NCI-H187 treated with DMSO at 0.1 percent for 48 hours (cell line): ENCODE measurements around the gene NUMA1.
A peak's percentile ranks its signal among the peaks of the same experiment; 100 is the strongest.

Source experiments
- DNase-seq: peaks from one replicate; lab custom pipeline; 2025; lab: John Stamatoyannopoulos, UW

NUMA1 gene

DNA sequence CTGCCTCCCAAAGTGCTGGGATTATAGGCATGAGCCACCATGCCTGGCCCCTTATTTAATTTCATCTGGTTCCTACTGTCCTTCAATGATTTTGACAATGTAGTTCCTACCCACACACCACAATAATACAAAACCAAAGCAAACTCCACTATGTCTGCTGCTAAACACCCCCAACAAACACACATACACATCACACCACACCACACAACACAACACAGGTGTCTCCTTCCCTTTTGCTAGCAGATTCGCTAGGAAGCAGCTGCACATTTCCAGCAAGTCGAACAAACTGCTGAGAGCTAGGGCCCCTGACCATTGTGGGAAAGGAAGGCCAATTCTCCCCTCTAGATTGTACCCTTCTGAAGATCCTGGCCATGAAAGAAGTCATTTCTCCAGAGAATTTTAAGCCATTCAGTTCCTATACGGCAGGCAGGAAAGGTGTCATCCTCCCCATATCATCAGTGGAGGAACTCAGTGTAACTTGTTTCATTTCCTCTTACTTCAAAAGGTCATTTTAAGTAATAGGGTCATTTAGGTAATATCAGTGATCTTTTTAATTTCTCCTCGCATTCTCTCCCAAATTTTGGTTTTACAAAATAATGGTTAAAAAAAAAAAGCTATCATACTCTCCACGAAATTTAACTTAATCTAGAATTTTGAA lies 18.5 kb downstream of the NUMA1 start:
- DNase-seq: no peak

- DNase-seq: no peak
These were observed 21.8 kb downstream of the NUMA1 start for GRCh38 chr11:72058416-72059034.

- DNase-seq: no peak
These were observed 31.4 kb downstream of the NUMA1 start for GRCh38 chr11:72048766-72049460.

DNA sequence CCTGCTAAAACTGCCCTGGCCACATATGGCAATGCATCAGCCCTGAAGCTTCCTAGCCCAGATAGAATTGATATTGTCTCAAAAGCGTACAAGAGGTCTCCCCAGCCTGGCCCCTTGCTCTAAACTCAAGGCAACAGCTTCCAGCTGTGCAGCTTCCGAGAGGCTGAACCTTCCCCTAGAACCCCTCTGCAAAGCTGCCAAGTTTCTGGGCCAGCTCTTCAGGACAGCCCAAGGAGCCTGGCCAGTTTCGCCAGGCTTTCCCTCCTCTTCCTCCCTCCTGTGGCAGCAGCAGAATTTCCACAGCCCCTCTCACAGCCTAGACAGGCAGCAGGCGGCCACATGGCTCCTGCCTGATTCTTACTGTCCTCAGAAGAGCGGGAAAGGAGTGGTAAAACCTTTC lies 34.5 kb downstream of the NUMA1 start:
- DNase-seq: no peak

DNA sequence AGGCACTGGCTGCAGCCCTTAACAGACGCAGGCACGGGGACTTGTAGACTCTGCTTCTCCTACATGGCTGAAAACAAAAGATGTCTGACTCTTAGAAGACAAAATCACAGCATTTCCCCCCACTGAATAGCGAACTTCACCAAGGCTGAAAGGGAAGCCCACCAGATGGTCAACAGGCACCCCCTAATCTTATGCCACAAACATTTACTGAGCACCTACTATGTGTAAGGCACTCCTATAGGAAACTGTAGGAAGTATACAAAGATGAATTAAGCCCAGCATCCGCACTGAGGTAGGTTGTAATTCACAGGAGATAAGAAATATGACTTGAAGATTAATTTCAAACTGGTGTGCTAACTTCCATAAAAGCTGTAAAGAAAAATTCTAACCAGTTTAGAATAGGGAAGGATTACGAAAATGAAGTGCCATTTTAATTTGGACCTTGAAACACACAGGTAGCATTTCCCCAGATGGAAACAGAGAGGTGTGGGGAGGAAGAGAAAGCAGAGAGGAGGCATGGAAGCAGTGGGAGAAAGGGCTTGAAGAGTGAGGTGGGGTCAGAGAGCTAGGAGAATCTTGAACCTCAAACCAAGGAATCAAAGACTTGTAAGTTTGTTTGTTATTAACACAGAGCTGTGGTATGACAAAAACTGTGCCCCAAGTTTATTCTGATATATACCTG lies 38.1 kb downstream of the NUMA1 start:
- DNase-seq: no peak

DNA sequence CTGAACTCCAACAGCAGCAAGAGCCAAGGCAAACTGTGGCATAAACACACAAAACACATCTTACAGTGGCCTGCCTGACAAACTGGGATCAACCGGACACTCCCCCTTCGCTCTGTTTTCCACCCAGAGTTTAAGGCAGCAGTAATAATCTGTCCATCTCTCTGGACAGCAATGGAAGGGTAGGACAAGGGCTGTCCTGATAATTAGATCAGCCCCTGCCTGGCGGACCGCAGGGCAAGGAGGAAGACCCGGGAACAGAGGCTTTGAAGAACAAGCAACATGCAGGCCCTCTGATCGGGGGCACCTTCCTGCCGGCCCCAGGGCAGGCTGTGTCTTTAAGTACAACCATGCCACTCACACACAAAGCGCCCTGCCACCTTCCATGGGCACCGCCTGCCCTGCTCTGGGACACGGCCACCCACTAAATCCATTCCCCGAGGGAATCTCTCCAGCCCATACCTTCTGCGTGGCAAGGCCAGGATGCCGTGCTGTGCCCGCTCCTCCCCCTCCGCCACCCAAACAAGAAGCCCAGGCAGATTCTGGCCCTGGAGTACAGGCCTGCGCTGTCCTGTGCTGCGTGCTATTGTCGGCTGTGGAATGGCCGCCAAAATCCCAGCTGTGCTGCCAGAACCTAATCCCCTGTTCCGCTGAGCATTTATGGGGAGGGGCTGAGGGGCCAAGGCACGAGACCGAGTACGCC lies 38.8 kb downstream of the NUMA1 start:
- no peak for DNase-seq

DNA sequence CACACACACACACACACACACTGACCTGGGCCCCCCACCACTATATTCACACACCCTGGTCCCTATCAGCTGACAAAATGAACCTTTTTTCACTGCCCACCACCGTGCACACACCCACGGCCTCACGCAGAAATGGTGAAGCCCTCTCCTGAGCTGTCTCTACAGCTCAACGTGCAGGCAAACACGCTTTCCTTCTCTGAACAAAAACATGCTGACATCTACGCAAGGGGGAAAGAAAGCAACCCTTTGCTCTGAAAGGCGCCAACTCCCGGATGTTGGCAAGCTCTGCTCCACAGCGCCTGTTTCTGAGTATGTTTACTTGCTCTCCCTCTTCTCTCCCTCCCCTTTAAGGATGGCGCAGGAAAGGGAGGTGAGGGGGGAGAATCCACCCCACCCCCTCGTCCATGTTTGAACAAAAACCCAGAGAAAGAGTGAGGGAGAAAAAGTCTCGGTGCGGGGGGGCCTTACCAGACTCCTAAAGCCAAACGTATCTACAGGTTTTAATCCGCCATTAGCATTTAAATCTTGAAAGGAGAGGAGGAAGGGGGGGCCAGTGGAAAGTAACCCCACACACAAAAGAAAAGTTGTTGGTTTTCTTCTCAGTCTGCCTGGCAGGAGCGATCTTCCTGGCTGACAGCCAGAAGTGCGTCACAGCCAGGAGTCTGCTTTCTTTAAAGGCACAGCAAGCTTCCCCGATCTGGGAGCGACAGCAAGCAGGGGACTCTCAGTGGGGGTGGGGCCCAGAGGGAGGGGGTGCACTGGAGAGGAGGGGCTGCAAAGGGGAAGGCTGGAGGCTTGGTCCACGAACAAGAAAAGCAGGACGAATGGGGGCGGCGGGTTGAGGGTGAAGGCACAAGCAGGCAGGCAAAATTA lies 39.6 kb downstream of the NUMA1 start:
- peak; percentile 64 for DNase-seq

GRCh38 chr11:72039856-72040401 lies 40.4 kb downstream of the NUMA1 start:
- DNase-seq: no peak

DNA sequence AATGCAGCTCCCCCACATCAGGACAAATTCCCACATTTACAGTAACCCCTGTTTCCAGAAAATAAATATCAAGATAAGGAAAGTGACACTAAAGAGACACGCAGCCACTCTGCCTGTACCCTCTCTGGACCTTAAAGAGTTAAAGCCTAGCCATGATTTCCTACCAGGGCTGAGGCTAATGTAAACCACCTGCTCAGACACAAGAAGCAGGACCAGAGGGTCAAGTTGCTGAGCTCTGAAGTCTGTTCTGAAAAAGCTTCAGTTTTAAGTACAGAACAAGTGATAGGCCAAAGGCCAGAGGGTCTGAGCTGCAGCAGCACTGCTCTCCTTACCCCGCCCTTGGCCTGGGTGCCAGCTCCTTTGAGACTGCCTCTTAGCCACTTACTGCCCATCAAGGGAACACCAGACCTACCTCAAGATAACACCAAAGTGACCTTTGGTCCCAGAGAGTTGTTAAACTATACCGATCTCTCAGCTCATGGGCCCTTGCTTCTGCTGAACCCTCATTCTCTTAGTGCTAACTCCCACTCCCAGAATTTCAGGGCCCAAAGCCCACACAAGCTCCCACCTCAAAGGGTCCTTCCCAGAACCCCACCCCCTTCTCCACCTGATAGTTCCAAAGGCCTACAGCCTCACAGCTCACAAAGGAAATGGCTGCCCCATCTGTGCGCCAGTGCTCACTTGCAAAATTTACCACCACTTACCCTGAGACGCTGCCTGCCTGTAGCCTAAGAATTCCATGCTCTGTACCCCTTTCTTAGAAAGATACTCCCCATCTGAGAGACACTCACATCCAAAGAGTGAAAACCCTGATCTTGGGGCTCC lies 41.1 kb downstream of the NUMA1 start:
- no peak for DNase-seq

GRCh38 chr11:72038491-72038890 lies 41.9 kb downstream of the NUMA1 start:
- DNase-seq: no peak

- no peak for DNase-seq
These were observed 42.6 kb downstream of the NUMA1 start for GRCh38 chr11:72037554-72038311.

DNA sequence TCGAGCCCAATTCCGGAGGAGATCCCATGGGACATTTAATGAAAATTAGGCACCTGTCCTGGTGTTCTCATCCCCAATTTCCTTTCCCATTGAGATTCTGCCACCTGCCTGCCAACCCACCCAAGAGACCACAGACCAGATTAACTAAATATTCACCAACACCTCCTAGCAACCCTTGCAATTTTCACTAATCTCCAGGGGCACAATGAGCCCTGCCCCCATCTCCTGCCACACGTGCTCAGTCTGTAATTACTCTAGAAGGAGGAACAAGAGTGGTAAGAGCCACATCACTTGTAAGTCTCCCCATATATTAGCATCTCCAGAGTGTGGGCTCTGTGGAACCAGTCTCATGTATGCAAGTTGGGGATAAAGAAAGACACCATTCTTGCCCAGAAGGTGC lies 43.7 kb downstream of the NUMA1 start:
- no peak for DNase-seq

- no peak for DNase-seq
These were observed 49.8 kb downstream of the NUMA1 start for GRCh38 chr11:72030472-72031045.

- DNase-seq: no peak
These were observed 54.3 kb downstream of the NUMA1 start for GRCh38 chr11:72026090-72026489.

- DNase-seq: no peak
These were observed 56.1 kb downstream of the NUMA1 start for GRCh38 chr11:72024069-72024754.

- no peak for DNase-seq
These were observed 57.0 kb downstream of the NUMA1 start for GRCh38 chr11:72023335-72023734.

DNA sequence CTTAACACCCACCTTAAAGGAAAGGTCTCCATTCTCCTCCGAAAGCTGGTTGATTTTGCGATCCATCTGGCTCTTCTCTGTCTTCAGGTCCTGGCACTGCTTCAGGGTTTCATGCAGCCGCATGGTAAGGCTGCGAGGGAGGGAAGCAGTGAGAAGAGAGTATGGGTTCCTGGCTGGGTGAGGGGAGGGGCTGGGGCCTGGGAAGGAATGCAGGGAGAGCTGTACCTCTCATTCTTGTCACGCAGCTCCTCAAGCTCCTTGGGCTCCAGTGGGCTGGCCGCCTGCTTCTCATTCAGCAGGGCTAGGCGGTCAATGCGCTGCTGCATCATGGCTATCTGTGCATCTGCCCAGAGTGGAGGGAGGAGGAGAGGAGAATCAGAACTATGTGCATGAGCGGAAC lies 62.2 kb downstream of the NUMA1 start:
- DNase-seq: no peak

DNA sequence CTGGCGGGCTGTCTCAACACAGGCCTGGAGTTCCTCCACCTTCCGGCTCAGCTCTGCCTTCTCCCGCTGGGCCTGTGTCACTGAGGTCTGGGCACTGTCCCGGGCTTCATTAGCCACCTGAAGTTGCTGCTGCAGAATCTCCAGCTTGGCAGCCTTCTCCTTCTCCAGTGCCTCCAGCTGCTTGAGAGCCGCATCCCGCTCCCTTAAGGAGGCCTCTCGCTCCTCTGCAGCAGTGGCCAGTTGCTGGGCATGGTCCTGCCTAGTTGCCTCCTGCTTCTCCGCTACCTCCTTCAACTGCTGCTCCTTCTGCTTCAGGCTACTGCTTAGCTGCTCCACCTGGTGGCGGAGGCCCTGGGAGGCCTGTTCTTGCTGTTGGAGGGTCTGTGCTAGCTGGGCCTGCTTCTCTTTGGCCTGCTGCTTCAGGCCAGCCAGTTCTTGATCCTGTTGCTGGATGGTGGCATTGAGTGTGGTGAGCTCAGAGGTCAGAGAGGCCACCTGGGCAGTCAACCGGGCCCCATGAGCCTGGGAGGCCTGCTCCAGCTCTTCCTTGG lies 64.8 kb downstream of the NUMA1 start:
- DNase-seq: no peak
